Left cardiac atrium (tissue), 4 donors: Measurements from ENCODE around the gene TRNP1. TPM values are rescaled to one million over a fixed set of nuclear protein-coding genes. Genes with fewer than 3 reads are reported as not detected.

Experiments used
- ATAC-seq, 2 donors: fragments of 200-7000 bp; cut with Tn5 transposase; one replicate each; pipeline ENCODE4 v1.9.1; 2020; ENCODE audit warnings: mild to moderate bottlenecking in 2 of 2, moderate library complexity in 2 of 2
- DNase-seq: peaks from one replicate; pipeline ENCODE4 v3.0.0-alpha.2; 2020
- intact Hi-C, 2 donors: fragments of 100-400 bp; cut with DNase I; formaldehyde crosslinking; loops; one replicate each; pipeline versions ENCODE4 v1.14.1 to v1.15.1; 2022 to 2023
- total RNA-seq, 2 donors: library from RNA; stranded (reverse); fragmentation: NEBNext Ultra II Directional; extraction: Animal tissue kit (Norgen Biotek cat#: 25700); gene quantifications; one replicate each; pipeline ENCODE4 v1.2.1, GENCODE V29; 2021
- donor health status: DM: no; HTN: yes; CAD: no.
- donor health status: DM: no; HTN: yes; CAD: no; lungs with severe emphysema.
- donor health status: DM: yes; HTN: yes; CAD: no.
- donor health status: Dilated cardiomyopathy.

Gene TRNP1
- total RNA-seq, 2 donors from 2014 or later, result 40.6 to 45.2 TPM

- intact Hi-C loops, result loop anchor here (1.0 to 5.0 kb wide), 4 partner anchors 47 to 238 kb away; no protein-coding TSS in a partner anchor
- peak; percentile 87 for DNase-seq
- ATAC-seq, result peak; percentile 94
Measured at GRCh38 chr1:27044613-27045151, 51.2 kb downstream of the TRNP1 start.

- intact Hi-C loops, result loop anchor here (1.0 to 5.0 kb wide), 3 partner anchors 51 to 236 kb away; no protein-coding TSS in a partner anchor
- peak; percentile 61 to 72 for ATAC-seq
- DNase-seq, result peak; percentile 71
Measured at GRCh38 chr1:27045973-27046558, 52.6 kb downstream of the TRNP1 start.

GRCh38 chr1:27047914-27048313 lies 54.4 kb downstream of the TRNP1 start:
- intact Hi-C loops, result loop anchor here in 1 of 2 donors (5.0 kb wide), 1 partner anchor 234 kb away; no protein-coding TSS in a partner anchor
- DNase-seq, result no peak
- ATAC-seq, result no peak

GRCh38 chr1:27049100-27049499 lies 55.6 kb downstream of the TRNP1 start:
- ATAC-seq (no peak), DNase-seq (no peak)
- intact Hi-C loops, result loop anchor here in 1 of 2 donors (5.0 kb wide), 1 partner anchor 233 kb away; no protein-coding TSS in a partner anchor

- DNase-seq, result no peak
- no peak for ATAC-seq
- intact Hi-C loops, result loop anchor here in 1 of 2 donors (5.0 kb wide), 1 partner anchor 233 kb away; no protein-coding TSS in a partner anchor
Measured at GRCh38 chr1:27049607-27050006, 56.1 kb downstream of the TRNP1 start.

Other genes with a start within 250 kb of the TRNP1 start
- 1 to 10 TPM; 6.1 to 6.7 TPM for gene PIGV, start 205.7 kb upstream of the TRNP1 start, total RNA-seq
- gene ZDHHC18, start 167.0 kb upstream of the TRNP1 start, total RNA-seq, result 10 to 100 TPM; 15.6 to 18.6 TPM
- under 1 TPM; 0.18 to 0.42 TPM for gene SFN, start 130.5 kb upstream of the TRNP1 start, total RNA-seq
- gene GPN2, start 103.4 kb upstream of the TRNP1 start, total RNA-seq, result 10 to 100 TPM; 12.9 to 15.3 TPM
- gene GPATCH3, start 93.2 kb upstream of the TRNP1 start, total RNA-seq, result 10 to 100 TPM in 1 of 2 donors, 1 to 10 TPM in 1; 8.6 to 11.4 TPM
- gene NR0B2, start 79.7 kb upstream of the TRNP1 start, total RNA-seq, result 1 to 10 TPM; 4.5 to 6.5 TPM
- 10 to 100 TPM; 65.8 to 65.9 TPM for gene NUDC, start 71.9 kb upstream of the TRNP1 start, total RNA-seq
- under 1 TPM; 0.18 to 0.68 TPM for gene KDF1, start 33.2 kb upstream of the TRNP1 start, total RNA-seq
- 10 to 100 TPM; 17.1 to 29.0 TPM for gene TENT5B, start 19.2 kb downstream of the TRNP1 start, total RNA-seq
- gene SLC9A1, start 161.4 kb downstream of the TRNP1 start, total RNA-seq, result 10 to 100 TPM; 17.4 to 37.3 TPM
- gene WDTC1, start 240.9 kb downstream of the TRNP1 start, total RNA-seq, result 10 to 100 TPM; 50.6 to 54.2 TPM